Neutrophil (primary cell): ENCODE results near the gene MYL12A.

ENCODE experiments used
- H3K27ac ChIP-seq: fragments of 200-600 bp; sonication (generic); 2 replicates; pipeline ENCODE4 v1.5.1; 2016; ENCODE audit warnings: mild to moderate bottlenecking, moderate library complexity
- H3K27me3 ChIP-seq: fragments of 200-600 bp; sonication (generic); 2 replicates; pipeline ENCODE4 v1.6.0; 2016; ENCODE audit warnings: mild to moderate bottlenecking
- H3K36me3 ChIP-seq: fragments of 200-600 bp; sonication (generic); 2 replicates; pipeline ENCODE4 v1.5.1; 2017
- H3K4me1 ChIP-seq, 2 experiments: fragments of 200-600 bp in 1 of 2; sonication (generic) in 1 of 2; 1 replicate in 1 of 2; 2 replicates in 1 of 2; pipeline versions ENCODE4 v1.5.1 to v1.6.1; 2013 to 2016; ENCODE audit warnings: low read depth in 1 of 2, low read length in 1 of 2, mild to moderate bottlenecking in 1 of 2, moderate library complexity in 1 of 2; ENCODE audit not compliant: control insufficient read depth in 1 of 2, insufficient read depth in 1 of 2
- H3K4me3 ChIP-seq, 2 experiments: fragments of 200-600 bp in 1 of 2; sonication (generic) in 1 of 2; 1 replicate in 1 of 2; 2 replicates in 1 of 2; pipeline ENCODE4 v1.5.1; 2013 to 2016; ENCODE audit warnings: low read depth in 1 of 2, low read length in 1 of 2, mild to moderate bottlenecking in 1 of 2, moderate library complexity in 1 of 2
- H3K9me3 ChIP-seq: fragments of 200-600 bp; sonication (generic); 2 replicates; pipeline ENCODE4 v1.5.1; 2016
- TF ChIP-seq, protein P1 (sequence below): fragments of 200-600 bp; sonication (generic); IDR thresholded peaks from 2 replicates; pipeline ENCODE4 v1.5.1; 2016; ENCODE audit warnings: antibody characterized with exemption

The MYL12A gene

DNA sequence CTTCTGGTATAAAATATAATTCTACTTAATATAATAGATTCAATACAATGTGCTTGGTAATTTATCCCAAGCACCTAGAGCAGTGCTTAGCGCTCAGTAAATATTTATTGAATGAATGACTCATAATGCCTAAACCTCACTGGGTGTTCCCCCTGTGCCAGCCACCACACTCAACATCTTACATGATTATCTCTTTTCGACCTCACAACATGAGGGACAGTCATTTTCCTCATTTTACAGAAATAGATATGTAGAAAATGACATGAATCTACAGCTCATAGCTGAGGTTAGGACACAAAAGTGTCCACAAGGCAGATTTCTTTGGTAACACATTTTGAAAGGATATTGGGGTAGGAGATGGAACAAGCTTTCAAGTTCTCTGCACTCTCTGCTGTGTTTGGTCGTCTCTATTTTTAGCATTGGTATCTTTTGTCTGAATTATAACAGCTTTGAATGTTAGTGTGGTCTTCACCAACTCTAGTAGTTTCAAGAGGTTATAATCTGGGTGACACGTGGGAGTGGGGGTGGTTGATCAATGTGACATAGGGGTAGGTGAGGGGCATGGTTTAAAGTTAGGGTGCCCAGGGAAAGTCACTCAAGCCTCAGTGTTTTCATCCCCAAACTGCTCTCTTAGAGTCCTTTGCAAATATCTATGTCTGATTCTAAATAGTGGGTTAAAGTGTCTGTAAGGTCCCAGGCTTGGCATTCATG, 37.6 kb upstream of the MYL12A start:
- H3K4me3 ChIP-seq: no peak overlapping the region
- no peaks in the 10 kb centered on the region for H3K4me1 ChIP-seq
- no peaks in the 10 kb centered on the region for H3K9me3 ChIP-seq
- no peaks in the 10 kb centered on the region for H3K27me3 ChIP-seq
- no peak overlapping the region for H3K27ac ChIP-seq
- TF ChIP-seq, protein P1, sequence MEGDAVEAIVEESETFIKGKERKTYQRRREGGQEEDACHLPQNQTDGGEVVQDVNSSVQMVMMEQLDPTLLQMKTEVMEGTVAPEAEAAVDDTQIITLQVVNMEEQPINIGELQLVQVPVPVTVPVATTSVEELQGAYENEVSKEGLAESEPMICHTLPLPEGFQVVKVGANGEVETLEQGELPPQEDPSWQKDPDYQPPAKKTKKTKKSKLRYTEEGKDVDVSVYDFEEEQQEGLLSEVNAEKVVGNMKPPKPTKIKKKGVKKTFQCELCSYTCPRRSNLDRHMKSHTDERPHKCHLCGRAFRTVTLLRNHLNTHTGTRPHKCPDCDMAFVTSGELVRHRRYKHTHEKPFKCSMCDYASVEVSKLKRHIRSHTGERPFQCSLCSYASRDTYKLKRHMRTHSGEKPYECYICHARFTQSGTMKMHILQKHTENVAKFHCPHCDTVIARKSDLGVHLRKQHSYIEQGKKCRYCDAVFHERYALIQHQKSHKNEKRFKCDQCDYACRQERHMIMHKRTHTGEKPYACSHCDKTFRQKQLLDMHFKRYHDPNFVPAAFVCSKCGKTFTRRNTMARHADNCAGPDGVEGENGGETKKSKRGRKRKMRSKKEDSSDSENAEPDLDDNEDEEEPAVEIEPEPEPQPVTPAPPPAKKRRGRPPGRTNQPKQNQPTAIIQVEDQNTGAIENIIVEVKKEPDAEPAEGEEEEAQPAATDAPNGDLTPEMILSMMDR: no peak
- H3K36me3 ChIP-seq: peaks cover 10% of the 10 kb centered on the region

DNA sequence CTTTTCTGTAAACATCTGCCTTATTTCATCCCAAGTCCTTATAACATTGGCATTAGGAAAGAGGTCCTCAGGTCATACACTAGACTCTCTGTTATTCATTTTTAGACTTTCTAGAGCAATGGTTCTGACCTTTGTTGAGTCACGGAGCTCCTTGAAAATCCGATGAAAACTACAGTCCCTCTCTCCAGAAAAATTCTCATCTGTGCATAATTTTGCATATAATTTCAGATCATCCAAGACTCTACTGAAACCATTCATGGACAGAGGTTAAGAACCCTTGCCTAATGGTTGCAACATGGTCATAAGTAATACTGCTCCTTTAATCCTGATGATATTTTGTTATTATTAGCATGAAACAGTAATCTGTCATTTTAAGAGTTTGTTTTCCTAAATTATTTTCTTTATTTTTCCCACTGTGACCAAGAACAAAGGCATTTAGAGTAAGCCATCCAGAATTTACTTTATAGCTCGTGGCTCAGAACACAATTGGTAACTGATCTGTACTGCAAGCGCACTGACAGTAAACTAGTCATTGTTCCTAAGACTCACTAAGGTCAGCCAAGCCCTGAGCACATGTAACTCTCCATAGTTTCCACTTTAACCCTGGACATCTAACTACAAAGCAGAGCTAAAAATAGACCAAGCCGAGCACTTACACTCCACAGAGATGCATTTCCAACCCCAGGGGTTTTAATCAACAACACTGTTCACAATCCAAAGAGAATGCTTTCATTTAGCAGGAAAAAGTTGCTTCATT, 36.2 kb upstream of the MYL12A start:
- Histone ChIP-seq H3K4me1 (no peaks in the 10 kb centered on the region), H3K27me3 (no peaks in the 10 kb centered on the region), H3K36me3 (peaks cover 10% of the 10 kb centered on the region), H3K27ac (no peak overlapping the region), H3K9me3 (no peaks in the 10 kb centered on the region), H3K4me3 (no peak overlapping the region)
- TF ChIP-seq, protein P1: no peak

DNA sequence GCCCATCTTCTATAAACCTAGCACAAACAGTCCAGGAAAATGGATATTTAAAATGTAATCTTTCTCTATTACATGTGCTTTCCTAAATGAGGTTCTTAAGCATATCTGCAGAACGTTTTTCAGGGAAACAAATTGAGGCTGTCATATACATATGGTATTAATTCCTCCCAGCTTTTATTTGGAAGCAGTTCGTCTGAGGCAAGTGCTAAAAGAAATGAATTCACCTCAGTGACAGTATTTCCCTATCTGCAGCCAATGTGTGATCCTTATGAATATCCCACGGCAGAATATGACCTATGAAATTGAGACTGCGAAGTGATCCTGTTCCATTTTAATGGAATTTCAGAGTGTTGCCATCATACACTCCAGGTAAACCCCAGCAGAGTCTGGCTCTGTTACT, 34.9 kb upstream of the MYL12A start:
- TF ChIP-seq, protein P1: no peak
- no peak overlapping the region for H3K27ac ChIP-seq
- H3K27me3 ChIP-seq: no peaks in the 10 kb centered on the region
- peaks cover 10% of the 10 kb centered on the region for H3K36me3 ChIP-seq
- H3K4me3 ChIP-seq: no peak overlapping the region
- H3K9me3 ChIP-seq: no peaks in the 10 kb centered on the region
- H3K4me1 ChIP-seq: no peaks in the 10 kb centered on the region

DNA sequence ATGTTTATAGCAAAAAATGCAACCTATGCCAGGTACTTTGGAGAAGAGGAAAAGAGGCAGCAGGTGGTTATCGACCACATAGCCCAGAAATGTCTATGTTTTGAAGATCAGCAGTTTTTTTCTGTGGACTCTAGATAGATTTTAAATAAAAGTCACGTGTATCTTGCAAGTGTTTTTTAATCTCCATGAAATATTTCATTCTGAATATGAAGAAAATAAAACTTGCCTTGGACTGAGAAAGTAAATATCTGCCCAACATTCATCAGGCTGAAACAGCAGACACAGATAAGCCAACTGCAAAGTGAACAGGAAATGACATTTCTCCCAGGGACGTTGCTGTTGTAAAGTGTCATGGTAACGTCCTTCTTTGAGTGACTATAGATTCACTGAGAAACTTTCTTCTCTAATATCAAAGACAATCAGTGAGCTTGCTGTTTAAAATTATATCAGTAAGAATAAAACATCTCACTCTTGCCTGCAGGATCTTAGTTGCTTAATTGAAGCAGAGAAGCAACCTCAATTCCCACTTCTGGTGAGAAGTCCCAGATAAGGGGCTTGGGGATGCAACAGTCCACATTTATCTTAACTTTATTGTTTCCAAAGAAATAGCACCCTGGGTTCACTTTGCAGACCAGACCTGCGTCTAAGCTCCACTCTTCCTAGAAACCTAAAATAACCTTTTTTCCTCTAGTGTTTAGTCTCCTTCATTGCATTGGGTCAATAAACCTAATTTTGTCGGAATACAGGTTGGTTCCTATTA, 34.1 kb upstream of the MYL12A start:
- Histone ChIP-seq H3K27me3 (no peaks in the 10 kb centered on the region), H3K9me3 (no peaks in the 10 kb centered on the region), H3K36me3 (peaks cover 10% of the 10 kb centered on the region), H3K4me3 (no peak overlapping the region), H3K4me1 (no peaks in the 10 kb centered on the region), H3K27ac (no peak overlapping the region)
- TF ChIP-seq, protein P1: no peak

DNA sequence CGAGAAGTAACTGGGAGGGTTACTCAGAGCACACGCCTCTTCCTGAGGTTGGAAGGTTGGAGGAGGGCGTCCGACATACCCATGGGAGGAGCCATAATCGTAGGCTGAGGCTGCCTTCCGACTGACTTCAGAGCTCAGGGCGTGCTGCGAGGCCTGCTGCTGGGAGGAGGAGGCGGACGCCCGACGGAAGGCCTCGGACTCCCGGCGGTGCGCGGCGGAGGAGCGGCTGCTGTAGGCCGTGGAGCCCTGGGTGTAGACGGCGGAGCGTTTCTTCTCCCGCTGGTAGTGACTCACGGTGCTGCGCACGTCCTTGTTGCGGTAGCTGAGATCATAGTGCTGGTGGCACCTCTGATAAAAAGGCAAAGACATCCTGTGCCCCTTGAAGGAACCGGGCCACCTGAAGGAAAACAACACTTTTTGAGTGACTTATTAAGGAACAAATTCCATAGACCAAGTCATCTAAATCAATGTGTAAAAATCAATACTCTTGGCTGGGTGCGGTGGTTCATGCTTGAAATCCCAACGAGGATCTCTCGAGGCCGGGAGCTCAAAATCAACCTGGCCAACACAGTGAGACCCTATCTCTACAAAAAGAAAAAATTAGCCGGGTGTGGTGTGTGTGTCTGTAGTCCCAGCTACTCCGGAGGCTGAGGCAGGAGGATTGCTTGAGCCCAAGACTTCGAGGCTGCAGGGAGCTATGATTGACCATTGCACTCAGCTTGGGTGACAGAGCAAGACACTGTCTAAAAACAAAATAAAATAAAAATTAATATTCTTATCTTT, 32.6 kb upstream of the MYL12A start:
- Histone ChIP-seq H3K4me3 (no peak overlapping the region), H3K27ac (no peak overlapping the region), H3K9me3 (no peaks in the 10 kb centered on the region), H3K27me3 (no peaks in the 10 kb centered on the region), H3K36me3 (peaks cover 10% of the 10 kb centered on the region), H3K4me1 (no peaks in the 10 kb centered on the region)
- TF ChIP-seq, protein P1: no peak
